ENCODE data around the gene DACT3.

DACT3 gene

GRCh38 chr19:46610413-46610775 lies 50.6 kb downstream of the DACT3 start:
- DNase-seq: no peak

- no peak for DNase-seq
These were observed 51.2 kb downstream of the DACT3 start for GRCh38 chr19:46609511-46610412.

- DNase-seq: no peak
These were observed 52.2 kb downstream of the DACT3 start for GRCh38 chr19:46608581-46609345.

- no peak for DNase-seq
These were observed 52.8 kb downstream of the DACT3 start for GRCh38 chr19:46608178-46608577.

- DNase-seq: no peak
These were observed 53.5 kb downstream of the DACT3 start for GRCh38 chr19:46607448-46607841.

GRCh38 chr19:46606681-46607447 lies 54.1 kb downstream of the DACT3 start:
- DNase-seq: no peak

GRCh38 chr19:46606019-46606418 lies 55.0 kb downstream of the DACT3 start:
- DNase-seq: no peak

GRCh38 chr19:46605356-46605821 lies 55.6 kb downstream of the DACT3 start:
- DNase-seq: no peak

GRCh38 chr19:46604781-46605355 lies 56.1 kb downstream of the DACT3 start:
- DNase-seq: no peak

GRCh38 chr19:46603752-46604231 lies 57.2 kb downstream of the DACT3 start:
- no peak for DNase-seq

- DNase-seq: no peak
These were observed 57.8 kb downstream of the DACT3 start for GRCh38 chr19:46603195-46603637.

- DNase-seq: no peak
These were observed 58.4 kb downstream of the DACT3 start for GRCh38 chr19:46602392-46603194.

- DNase-seq: no peak
These were observed 59.4 kb downstream of the DACT3 start, which contains the start of gene CALM3 for GRCh38 chr19:46601318-46602224. Gene CALM3 (plus strand): TSS chr19:46601330. CDS start chr19:46601435, 105 bp downstream.

GRCh38 chr19:46600384-46601317 lies 60.3 kb downstream of the DACT3 start:
- DNase-seq: peak; percentile 97

- DNase-seq: no peak
These were observed 61.1 kb downstream of the DACT3 start for GRCh38 chr19:46599716-46600373.

- DNase-seq: no peak
These were observed 62.5 kb downstream of the DACT3 start for GRCh38 chr19:46598372-46598917.

Data from NCI-H774 (cell line).